ENCODE measurements around the gene HOMEZ.
"Not testable (repeated sequence)": the region's sequence is repeated elsewhere in the genome, so short reads cannot be mapped to it uniquely, and the experiment has no call there.

HOMEZ gene

GRCh38 chr14:23275412-23275811 lies 10.5 kb downstream of the HOMEZ start:
- no peak for DNase-seq

DNA sequence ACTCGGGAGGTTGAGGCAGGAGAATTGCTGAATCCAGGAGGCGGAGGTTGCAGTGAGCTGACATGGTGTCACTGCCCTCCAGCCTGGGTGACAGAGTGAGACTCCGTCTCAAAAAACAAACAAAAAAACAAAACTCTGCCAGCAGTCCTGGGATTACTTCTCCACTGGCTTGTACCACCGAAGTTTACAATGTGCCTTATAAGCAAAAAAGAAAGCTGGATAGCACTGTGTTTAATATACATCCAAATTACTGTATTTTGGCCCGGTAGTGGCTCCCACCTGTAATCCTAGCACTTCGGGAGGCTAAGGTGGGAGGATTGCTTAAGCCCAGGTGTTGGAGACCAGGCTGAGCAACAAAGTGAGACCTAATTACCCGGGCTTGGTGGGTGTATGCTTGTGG lies 16.7 kb downstream of the HOMEZ start:
- DNase-seq = no peak

- not testable (repeated sequence) for DNase-seq
Observed at GRCh38 chr14:23260849-23261248, 25.1 kb downstream of the HOMEZ start.

DNA sequence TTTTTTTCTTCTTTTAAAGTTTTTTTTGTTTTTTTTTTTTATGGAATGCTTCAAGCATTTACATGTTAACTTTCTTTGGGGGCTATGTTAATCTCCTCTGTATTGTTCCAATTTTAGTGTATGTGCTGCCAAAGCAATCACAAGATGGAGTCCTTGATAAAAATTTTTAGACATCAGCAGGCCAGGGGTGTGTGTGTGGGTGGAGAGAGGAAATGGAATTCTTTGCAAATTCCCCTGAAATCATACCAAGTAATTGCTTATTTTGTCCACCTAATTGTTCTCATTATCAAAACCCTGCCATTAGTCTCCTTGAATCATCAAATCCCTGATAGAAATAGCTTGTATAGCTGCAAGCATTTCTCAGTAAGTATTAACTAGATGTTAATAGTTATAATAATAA lies 26.5 kb downstream of the HOMEZ start:
- DNase-seq = no peak

DNA sequence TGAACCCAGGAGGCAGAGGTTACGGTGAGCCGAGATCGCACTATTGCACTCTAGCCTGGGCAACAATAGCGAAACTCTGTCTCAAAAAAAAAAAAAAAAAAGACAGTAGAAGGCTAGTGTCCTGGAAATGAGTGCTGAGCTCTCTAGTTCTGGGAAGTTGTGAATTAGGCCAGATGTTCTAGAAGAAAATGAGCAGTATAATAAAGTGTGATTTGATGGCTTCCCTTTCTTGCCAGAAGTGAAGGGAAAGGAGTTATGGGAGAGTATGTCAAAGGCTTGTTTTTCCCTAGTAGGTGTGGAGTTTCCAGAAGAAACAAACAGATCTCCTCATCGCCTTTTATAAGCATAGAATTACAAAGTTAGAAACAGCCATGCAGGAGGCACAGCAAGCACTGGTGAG lies 27.7 kb downstream of the HOMEZ start:
- no peak for DNase-seq

- DNase-seq = no peak
Observed at GRCh38 chr14:23252420-23253333, 33.3 kb downstream of the HOMEZ start.

GRCh38 chr14:23252006-23252405 lies 33.9 kb downstream of the HOMEZ start:
- no peak for DNase-seq

GRCh38 chr14:23249824-23250223 lies 36.1 kb downstream of the HOMEZ start:
- no peak for DNase-seq

- DNase-seq = no peak
Observed at GRCh38 chr14:23248601-23249000, 37.3 kb downstream of the HOMEZ start.

DNA sequence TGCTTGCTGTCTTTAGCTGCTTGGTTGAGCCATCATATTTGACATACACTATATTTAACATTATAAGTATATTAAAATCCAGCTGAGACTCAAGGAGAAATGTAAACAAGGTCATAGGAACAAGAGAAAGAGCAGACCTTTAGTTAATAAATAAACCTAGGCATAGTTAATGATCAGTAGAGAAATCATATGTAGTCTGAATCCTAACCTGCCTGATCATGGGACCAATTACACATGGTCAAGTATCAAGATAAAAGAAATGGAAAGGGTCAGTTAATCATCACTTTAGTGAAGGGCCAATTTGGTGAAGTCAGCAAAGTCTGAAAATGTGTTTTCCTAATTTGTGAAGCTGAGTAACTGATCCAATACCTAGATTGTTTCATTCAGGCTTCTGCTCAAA lies 40.6 kb downstream of the HOMEZ start:
- no peak for DNase-seq

DNA sequence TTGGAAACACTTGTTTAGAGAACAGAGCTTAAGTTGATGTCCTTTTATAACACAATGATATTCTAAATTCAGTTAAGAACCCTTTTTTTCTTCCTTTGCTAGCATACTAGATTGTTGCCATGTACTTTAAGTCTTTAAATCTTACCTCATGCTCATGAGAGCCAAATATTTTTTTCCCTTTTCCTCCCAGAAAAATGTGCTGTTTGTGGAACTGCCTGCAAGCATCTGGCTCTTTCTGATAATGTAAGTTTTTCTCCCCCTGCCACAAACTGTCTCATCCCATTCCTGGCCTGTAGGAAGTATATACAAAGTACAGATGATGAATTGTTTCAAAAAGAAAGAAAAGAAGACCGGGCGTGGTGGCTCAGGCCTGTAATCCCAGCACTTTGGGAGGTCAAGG lies 42.9 kb downstream of the HOMEZ start:
- DNase-seq = no peak

- DNase-seq = no peak
Observed at GRCh38 chr14:23242076-23242475, 43.9 kb downstream of the HOMEZ start.

DNA sequence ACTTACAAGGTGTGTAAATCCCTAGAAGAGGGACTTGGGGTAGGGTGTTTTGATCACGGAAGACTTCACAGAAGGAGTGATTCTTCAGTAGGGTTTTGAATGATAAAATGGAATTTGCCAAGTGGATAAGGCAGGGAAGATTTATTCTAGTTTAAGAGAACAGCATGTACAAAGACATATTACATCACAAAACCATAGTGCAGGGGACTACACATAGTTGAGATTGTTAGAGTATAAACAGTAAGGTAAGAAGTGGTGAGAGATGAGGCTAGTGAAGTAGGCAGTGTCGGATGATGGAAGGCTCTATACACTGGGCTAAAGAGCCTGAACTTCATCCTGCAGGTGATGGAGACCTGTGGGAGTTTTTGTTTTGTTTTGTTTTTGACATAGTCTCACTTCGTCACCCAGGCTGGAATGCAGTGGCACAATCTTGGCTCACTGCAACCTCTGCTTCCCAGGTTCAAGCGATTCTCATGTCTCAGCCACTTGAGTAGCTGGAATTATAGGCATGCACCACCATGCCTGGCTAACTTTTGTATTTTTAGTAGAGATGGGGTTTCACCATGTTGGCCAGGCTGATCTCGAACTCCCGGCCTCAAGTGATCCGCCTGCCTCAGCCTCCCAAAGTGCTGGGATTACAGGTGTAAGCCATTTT lies 44.7 kb downstream of the HOMEZ start:
- DNase-seq = not testable (repeated sequence)

DNA sequence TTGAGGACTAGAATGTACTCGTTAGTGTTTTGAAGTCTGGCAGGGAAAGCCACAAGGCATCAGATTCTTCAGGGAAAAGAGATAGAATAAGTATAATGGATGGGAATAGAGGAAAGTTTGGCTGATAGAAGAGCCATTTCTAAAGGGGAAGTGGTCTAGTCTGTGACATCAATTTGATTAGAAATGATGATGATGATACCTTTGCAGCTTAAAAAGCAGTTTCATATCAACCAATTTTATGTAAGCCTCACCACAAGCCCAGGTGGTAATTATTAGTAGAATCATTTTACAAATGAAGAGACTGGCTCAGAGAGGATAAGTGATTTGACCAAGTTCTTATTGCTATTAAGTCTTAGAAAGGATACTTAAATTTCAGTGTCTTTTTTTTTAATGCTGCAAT lies 45.3 kb downstream of the HOMEZ start:
- no peak for DNase-seq

DNA sequence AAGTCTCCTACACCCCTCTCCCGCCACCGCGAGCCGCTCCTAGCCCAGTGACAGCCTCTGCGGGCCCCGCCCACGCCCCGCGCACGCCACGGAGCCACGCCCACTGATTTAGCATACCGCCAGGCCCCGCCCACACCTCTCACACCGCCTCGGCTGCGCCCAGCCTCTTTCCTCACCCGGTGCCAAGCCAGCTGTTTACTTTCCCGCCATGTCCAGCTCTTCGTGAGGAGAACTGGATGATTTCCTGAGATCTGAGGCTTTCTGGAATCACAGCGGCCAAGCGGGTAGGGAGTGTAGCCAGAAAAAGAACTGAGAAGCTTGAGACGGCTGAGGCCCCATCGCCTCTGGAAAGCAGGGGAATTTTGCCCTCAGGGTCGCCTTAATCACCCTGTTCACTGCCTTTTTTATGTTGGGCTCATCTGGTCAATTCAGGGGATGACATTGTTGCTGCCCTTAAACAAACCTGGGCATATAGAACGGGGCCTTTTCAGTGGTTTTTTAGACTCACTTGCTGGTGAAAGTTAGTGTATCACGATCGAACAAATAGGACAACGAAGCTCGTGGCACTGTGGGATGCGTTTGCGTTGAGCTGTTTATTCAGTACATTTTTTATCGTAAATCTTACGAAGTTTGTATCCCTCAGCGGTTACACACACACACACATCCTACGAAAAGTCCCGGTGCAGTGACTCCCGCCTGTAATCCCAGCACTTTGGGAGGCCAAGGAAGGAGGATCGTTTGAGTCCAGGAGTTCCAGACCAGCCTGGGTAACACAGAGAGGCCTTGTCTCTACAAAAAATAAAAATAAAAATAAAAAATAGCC lies 47.9 kb downstream of the HOMEZ start, which contains the start of gene RNF212B:
RNF212B (plus strand) TSS at position 165 of the 823 bp plus-strand sequence. CDS start 2,410 bp downstream, outside the sequence.
- DNase-seq = peak; percentile 92

DNA sequence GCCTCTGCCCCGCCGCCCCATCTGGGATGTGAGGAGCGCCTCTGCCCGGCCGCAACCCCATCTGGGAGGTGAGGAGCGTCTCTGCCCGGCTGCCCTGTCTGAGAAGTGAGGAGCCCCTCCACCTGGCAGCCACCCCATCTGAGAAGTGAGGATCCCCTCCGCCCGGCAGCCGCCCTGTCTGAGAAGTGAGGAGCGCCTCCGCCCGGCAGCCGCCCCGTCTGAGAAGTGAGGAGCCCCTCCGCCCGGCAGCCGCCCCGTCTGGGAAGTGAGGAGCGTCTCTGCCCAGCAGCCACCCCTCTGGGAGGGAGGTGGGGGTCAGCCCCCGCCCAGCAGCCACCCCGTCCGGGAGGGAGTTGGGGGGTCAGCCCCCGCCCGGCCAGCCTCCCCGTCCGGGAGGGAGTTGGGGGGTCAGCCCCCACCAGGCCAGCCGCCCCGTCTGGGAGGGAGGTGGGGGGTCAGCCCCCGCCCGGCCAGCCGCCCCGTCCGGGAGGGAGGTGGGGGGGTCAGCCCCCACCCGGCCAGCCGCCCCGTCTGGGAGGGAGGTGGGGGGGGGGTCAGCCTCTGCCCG lies 53.6 kb downstream of the HOMEZ start:
- not testable (repeated sequence) for DNase-seq

- DNase-seq = no peak
Observed at GRCh38 chr14:23228812-23229211, 57.1 kb downstream of the HOMEZ start.

GRCh38 chr14:23227566-23227965 lies 58.4 kb downstream of the HOMEZ start:
- DNase-seq = no peak

DNA sequence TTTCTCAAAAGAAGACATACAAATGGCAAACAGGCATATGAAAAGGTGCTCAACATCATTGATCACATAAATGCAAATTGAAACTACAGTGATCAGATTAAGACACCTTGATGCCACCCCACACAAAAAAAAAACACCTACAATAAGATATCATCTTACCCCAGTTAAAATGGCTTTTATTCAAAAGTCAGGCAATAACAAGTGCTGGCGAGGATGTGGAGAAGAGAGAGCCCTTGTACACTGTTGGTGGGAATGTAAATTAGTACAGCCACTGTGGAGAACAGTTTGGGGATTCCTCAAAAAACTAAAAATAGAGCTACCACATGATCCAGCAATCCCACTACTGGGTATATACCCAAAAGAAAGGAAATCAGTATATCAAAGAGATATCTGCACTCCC lies 61.0 kb downstream of the HOMEZ start:
- not testable (repeated sequence) for DNase-seq
